Umbilical cord (tissue), 2 donors: ENCODE data around the gene FBLN1. TPM values are rescaled to one million over a fixed set of nuclear protein-coding genes. Genes with fewer than 3 reads are reported as not detected.
A peak's percentile ranks its signal among the peaks of the same experiment; 100 is the strongest.
"Not testable (repeated sequence)": the region's sequence is repeated elsewhere in the genome, so short reads cannot be mapped to it uniquely, and the experiment has no call there.

Experiments used
- DNase-seq: peaks from one replicate; pipeline ENCODE4 v3.0.0-alpha.2; 2015; ENCODE audit warnings: low spot score
- total RNA-seq: library from RNA; depleted of rRNA; stranded (reverse); fragments of >200 nt; gene quantifications from one replicate; pipeline ENCODE4 v1.2.3, GENCODE V29; 2014; ENCODE audit warnings: low replicate concordance; ENCODE audit not compliant: insufficient read depth

Gene FBLN1
- total RNA-seq, 1 donor from 2014 or later, result 248 TPM

DNA sequence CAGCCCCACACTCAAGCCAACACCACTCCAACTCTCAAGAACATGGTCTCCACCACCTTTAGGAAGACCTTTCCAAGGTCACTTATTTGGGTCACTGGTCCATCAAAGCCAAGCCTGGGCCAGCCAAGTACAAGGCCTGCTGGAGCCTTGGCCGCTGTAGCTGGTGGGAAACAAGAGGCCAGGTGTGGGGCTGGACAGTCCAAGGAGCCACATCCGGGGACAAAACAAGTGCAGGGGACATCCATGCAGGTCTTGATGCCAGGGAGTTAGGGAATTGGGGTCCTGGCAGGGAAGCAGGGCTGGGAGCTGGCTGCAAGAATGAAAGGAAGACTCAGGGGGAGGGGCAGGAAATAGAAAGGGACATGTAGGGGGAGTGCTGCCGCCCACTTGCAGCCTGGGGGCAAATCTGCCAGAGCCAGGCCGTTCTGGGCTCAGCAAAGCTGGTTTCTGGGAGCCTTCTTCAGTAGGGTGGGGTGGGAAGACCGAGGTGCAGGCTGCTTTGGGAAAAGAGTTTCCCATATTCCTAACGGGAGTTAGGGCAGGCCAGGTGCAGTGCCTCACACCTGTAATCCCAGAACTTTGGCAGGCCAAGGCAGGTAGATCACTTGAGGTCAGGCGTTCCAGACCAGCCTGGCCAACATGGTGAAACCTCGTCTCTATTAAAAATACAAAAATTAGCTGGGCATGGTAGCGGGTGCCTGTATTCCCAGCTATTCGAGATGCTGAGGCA is 99.5 kb downstream of the FBLN1 start:
- DNase-seq, result no peak

DNA sequence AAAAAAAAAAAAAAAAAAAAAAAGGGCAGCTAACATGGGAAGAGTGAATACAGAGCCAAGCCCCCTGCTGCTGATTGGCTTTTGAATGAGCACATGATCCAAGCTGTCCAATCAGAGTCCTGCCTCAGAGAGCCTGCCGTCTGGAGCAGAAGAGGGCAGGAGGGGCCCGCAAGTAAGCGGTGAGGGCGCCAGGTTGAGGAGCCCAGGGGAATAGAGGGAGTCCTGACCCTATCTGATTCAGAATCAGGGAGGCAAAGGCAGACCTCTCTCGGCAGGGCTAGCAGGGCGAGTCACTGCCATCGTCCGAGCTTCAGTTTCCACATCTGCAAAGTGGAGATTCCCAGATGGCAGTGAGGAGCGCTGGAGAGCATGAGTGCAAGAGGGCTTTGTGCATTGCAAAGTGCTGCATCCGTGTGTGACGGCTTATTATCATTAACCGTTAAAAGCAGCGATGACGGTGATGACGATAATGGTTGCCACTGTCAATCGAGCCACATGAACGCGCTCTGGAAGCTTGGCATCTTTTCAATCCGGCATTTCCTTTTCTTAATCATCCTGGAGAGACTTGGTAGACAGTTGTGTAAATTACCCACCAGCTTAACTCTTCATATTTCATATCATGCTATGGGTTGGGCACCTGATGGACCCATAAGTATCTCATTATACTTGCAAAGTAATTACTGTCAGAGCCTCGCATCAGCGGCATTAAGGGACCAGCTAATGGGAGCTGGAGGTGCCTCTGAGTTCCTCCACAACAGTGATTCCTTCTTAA is 100.3 kb downstream of the FBLN1 start:
- no peak for DNase-seq

DNA sequence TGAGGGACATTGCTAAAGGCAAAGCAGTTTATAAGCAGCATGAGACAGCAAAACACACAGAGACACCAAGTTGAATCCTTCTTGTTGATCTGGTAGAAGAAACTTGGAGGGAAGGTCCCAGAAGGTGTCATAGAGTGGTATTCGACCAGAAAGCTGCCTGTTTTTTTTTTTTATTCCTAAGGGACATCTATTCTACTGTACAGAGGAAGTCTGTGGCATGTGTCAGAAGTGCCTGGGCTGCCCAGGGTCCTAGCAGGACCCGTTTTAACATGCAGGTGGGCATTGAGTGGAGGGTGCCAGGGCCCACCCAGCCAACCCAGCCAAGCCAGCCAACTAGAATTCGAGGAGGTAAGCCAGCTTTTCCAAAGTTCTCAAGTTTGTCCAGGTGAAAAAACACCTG is 100.9 kb downstream of the FBLN1 start:
- no peak for DNase-seq

GRCh38 chr22:45608045-45608444 is 105.4 kb downstream of the FBLN1 start:
- DNase-seq, result not testable (repeated sequence)

DNA sequence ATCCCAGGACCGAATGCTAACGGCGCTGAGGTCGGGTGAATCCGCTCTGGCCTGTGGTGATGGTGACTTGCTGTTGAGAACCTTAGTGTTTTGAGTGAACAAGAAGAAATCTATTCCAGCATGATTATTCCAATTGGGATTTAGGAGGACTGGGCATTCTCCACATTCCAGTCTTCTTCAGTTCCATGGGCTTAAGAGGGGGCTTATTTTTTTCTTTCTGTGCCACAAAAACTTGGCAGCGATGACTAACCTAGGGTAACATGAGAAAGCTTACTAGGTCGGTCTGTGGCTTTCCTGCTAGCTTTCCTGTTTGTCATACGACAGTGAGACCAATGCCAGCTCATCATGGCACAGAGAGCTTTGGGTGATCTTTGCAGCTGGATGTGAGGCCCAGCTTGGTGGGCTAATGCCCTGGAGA is 106.1 kb downstream of the FBLN1 start:
- DNase-seq, result no peak

DNA sequence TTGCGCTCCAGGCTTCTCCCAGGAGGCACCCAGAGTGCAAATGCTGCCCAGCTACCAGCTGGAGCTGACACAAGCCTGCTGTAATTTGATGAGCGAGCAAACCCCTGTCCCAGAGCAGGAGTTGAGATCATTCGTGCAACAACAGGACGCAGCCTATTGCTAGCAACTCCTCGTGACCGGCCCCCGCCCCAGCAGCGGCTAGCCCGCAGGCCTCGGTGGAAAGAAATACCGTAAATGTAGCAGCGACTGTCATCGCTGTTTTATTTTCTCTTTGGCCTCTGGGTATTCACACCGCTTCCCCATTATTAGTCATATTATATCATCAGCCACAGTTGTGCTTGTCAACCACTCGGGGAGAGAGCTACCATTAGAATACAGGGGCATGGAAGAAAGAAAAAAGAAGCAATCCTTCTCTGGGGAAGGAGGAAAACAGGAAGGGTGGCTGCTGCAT is 109.8 kb downstream of the FBLN1 start:
- DNase-seq, result peak; percentile 47

GRCh38 chr22:45612940-45613339 is 110.3 kb downstream of the FBLN1 start:
- DNase-seq, result no peak

DNA sequence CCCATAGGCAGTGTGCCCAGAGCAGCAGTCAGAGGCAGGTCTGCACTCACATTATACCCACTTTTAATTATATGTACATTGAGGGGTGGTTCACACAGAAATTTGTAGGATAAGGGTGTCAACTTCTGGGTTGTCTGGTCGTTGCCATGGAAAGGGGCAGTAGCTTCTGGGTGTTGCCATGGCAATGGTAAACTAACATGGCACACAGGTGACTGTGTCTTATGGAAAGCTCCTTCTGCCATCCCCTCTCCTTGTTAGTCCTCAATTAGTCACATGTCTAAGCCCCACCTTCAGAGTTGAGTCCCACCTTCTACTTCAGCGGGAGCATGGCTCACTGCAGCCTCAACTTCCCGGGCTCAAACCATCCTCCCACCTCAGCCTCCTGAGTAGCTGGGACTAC is 112.7 kb downstream of the FBLN1 start:
- no peak for DNase-seq

DNA sequence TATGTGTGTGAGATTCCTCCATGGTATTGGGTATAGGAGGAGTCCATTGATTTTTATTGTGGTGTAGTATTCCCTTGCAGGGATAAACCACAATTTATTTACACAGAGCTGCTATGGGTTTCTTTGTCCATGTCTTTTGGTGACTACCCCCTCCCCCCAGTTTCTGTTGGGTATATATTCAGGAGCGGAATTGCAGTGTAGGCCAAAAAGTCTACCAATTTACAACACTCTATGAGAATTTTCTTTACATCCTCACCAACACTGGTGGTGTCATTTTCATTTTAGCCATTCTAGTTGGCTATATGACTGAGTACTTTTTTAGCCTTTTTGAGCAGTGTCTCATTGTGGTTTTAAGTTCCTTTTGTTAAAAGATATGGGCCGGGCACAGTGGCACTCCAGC is 113.7 kb downstream of the FBLN1 start:
- DNase-seq, result no peak

DNA sequence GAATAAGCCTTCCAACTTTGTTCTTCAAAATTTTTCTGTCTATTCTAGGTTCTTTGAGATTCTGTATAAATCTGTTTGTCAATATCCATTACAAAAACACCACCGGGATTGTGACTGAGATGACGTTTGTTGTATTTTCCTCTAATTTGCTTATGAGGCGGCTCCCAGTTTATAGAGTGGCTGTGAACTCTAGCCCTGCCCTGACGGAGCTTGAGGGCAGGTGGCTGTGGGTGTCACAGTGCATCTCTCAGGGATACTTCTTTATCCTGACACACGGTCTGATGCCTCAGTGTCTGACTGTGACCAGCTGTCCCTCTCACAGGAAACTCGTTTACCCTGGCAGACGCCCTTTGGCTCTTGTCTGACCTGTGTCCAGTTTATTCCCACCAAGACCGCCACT is 115.3 kb downstream of the FBLN1 start:
- no peak for DNase-seq

DNA sequence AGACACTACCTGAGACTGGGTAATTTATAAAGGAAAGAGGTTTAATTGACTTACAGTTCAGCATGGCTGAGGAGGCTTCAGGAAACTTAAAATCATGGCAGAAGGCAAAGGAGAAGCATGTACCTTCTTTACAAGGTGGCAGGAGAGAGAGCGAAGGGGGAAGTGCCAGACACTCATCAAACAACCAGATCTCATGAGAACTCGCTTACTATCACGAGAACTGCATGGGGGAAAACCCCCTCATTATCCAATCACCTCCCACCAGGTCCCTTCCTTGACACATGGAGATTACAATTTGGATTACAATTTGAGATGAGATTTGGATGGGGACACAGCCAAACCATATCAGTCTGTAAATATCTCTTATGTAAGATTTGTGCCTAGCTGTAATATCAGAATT is 118.0 kb downstream of the FBLN1 start:
- no peak for DNase-seq

GRCh38 chr22:45621836-45622600 is 119.3 kb downstream of the FBLN1 start:
- no peak for DNase-seq

GRCh38 chr22:45623464-45624145 is 120.9 kb downstream of the FBLN1 start:
- DNase-seq, result not testable (repeated sequence)

DNA sequence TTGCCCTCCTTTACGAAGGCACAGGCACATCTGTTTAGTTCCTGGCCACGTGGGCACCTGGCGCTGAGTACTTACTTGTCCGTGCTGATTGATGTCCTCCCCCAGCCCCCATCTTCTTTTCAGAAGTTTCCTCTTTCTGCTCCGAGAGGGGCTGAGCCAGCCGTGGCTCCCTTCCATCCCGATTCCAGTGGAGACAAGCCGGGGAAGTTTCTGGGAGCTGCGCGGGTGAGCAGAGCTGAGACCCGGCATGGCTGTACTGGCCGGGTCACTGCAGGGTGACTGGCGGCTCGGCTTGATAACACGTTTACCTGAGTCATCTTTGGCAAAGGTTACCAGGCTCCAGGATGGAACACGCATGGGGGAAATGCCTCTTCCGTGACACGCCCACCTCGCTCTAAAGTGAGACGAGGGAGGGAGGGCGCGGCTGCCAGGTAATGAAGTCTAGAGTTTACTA is 123.5 kb downstream of the FBLN1 start:
- DNase-seq, result no peak

DNA sequence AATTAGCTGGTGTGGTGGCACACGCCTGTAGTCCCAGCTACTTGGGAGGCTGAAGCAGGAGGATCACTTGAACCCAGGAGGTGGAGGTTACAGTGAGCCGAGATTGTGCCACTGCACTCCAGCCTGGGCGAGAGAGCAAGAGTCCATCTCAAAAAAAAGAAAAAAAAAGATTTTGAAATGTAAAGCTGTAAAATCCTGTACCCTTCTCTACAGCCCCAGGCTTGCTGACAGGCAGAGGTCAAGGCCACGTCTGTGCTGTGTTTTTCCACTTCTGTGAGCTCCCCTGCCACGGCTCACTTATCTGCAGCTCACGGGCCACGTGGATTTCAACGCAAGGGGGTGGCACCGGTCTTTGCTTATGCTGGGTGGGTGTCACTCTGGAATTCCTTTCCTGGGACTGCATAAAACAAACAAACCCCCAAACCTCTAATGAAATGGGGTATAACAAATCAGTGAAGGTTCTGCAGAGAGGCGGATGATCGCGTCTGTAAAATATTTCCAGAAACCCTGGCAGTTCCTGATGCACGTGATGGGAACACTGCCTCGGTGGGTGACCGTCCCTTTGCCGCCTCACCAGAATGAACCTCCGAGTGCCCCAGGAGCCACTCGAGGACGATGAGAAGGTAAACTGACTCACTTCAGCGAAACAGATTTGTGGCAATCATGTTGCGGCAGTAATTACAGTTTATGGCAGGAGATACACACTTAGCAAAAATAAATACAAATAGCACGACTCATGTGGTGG is 125.0 kb downstream of the FBLN1 start:
- no peak for DNase-seq

GRCh38 chr22:45628515-45628914 is 125.8 kb downstream of the FBLN1 start:
- no peak for DNase-seq

DNA sequence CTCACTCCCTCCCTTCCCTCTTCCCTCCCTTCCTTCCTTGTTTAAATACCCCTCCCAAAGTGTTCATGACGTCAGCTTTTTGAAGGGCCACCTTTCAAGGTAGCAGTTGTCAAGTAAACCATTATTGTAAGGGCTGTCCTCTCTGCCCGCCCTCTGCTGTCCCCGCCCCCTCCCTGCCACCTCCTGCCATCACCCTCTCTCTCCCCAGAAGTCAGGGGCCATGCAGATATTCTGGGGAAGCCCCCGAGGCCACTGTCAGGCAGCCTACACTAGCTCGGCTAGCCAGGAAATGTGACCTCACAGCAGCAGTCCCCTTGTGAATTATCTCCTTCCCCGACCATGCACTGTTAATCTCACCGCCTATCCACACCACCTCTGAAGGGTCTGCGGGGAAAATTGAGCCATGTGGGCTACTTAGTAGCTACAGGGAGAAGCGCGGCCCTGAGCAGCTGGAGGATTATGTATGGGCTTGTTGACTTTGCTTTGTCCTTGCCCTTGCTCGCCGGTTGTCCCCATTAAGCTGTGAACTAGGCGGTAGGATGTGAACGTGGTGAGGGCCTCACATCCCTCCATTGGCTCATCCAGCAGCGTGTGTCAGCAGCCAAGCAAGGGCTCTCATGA is 126.9 kb downstream of the FBLN1 start:
- DNase-seq, result no peak

GRCh38 chr22:45630436-45630835 is 127.8 kb downstream of the FBLN1 start:
- DNase-seq, result no peak

DNA sequence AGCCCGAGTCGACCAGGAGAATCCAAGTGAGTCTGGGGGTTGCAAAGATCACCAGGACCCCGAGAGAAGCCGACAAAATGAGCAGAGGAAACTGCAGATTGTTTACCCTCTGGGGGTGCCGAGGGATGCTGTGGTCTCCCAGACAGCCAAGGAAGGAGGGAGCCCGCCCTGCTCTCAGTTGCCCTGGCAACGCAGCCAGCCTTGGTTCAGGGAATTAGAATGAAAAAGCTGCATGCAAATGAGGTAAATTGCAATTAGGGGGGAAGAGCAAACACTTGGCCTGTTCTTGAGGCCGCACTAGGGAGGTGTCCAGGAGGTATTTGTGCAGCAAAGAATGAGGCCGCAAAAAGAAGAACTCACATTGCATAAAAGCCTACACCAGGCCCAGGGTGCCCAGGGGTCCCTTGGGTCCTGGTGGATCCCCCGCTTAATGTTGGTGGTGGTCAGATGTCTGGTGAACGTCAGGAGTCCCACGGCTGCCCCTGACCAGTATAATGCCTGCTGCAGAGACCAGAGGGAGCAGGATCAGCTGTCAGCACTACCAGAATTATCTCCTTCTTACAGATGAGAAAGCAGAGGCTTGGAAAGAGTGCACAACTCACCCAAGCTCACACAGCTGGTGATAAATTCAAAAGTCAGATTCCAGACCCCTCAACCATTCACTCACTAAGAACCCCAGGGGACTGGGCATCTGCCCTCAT is 128.6 kb downstream of the FBLN1 start:
- no peak for DNase-seq

DNA sequence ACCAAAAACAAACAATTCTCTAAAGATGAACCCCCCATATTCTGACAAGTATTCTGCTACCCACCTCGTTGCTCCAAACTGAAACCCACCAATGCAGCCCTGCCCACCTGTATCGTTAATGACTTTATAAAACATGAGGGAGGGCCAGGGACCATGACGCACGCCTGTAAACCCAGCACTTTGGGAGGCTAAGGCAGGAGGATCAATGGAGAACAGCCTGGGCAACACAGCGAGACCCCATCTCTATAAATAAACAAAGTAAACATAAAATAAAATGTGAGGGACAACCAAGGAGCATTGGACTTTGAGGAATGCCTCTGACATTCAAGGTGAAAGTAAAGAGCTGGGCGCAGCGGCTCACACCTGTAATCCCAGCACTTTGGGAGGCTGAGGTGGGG is 129.2 kb downstream of the FBLN1 start:
- no peak for DNase-seq
